Measurements from ENCODE around the gene ANO4. TPM values are rescaled to one million over a fixed set of nuclear protein-coding genes. Genes with fewer than 3 reads are reported as not detected.
"Not testable (repeated sequence)": the region's sequence is repeated elsewhere in the genome, so short reads cannot be mapped to it uniquely, and the experiment has no call there.

ANO4 gene
- total and polyA plus RNA-seq, 2 donors (not counting 1 experiment from before 2014, with no cell fraction given), result not detected

DNA sequence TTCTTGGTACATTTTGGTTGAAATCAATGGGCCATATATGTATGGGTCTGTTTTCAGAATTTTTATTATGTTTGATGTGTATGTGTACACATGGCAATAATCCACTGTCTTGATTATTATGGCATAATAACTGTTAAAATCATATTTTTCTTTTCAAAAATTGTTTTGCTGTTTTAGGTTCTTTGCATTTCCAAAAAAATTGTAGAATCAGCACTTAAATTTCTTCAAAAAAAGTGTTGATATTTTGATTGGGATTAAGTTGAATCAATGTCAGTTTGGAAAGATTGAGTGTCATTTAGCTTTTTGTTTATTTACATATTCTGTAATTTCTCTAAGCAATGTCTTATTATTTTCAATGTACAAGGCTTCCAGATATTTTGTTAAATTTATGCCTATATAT lies 261.4 kb downstream of the ANO4 start:
- Histone ChIP-seq H3K27ac (ENCODE audit: low read length in 2 of 2) (no peak overlapping the region), H3K9me3 (ENCODE audit: control extremely low read depth in 1 of 3, control insufficient read depth in 2 of 3, insufficient read depth in 1 of 3, low read length in 2 of 3) (no peaks in the 10 kb centered on the region), H4K20me1 (ENCODE audit: control insufficient read depth, insufficient read depth, low read length, poor library complexity, severe bottlenecking) (no peaks in the 10 kb centered on the region), H3K4me2 (replicated peaks; ENCODE audit: low read depth, low read length, poor library complexity, severe bottlenecking) (no peak overlapping the region), H3K27me3 (replicated peaks in 1 of 4; ENCODE audit: control extremely low read depth in 1 of 4, control insufficient read depth in 3 of 4, insufficient read depth in 4 of 4, low read length in 3 of 4) (no peaks in the 10 kb centered on the region), H2AFZ (ENCODE audit: insufficient read depth, low read depth, low read length, poor library complexity, severe bottlenecking) (no peak overlapping the region), H3K4me1 (ENCODE audit: control insufficient read depth in 2 of 2, insufficient read depth in 2 of 2, low read length in 2 of 2) (no peaks in the 10 kb centered on the region), H3K4me3 (ENCODE audit: control extremely low read depth in 1 of 5, extremely low read depth in 1 of 5, insufficient read depth in 1 of 5, low read depth in 2 of 5, low read length in 4 of 5) (no peak overlapping the region), H3K9ac (ENCODE audit: low read length) (no peak overlapping the region), H3K79me2 (ENCODE audit: control insufficient read depth, insufficient read depth, low read length) (no peaks in the 10 kb centered on the region), H3K36me3 (replicated peaks in 1 of 2; ENCODE audit: control extremely low read depth in 1 of 2, control insufficient read depth in 1 of 2, extremely low read depth in 1 of 2, insufficient read depth in 2 of 2, low read length in 1 of 2) (no peaks in the 10 kb centered on the region)
- peaks cover 3% of the 10 kb centered on the region for H3K9me3 Mint-ChIP-seq (ENCODE audit: insufficient read depth)
- H3K27ac Mint-ChIP-seq, result no peak overlapping the region
- intact Hi-C loops (cut with micrococcal nuclease), result no loop called here
- POLR2A ChIA-PET, result no interaction called here
- H3K27me3 Mint-ChIP-seq, result no peaks in the 10 kb centered on the region
- DNase-seq (no peak), ATAC-seq (ENCODE audit: low read depth) (no peak)
- no peak overlapping the region for H3K4me3 Mint-ChIP-seq
- H3K4me1 Mint-ChIP-seq, result no peaks in the 10 kb centered on the region
- CTCF ChIA-PET, result no interaction called here
- TF ChIP-seq, protein P1, sequence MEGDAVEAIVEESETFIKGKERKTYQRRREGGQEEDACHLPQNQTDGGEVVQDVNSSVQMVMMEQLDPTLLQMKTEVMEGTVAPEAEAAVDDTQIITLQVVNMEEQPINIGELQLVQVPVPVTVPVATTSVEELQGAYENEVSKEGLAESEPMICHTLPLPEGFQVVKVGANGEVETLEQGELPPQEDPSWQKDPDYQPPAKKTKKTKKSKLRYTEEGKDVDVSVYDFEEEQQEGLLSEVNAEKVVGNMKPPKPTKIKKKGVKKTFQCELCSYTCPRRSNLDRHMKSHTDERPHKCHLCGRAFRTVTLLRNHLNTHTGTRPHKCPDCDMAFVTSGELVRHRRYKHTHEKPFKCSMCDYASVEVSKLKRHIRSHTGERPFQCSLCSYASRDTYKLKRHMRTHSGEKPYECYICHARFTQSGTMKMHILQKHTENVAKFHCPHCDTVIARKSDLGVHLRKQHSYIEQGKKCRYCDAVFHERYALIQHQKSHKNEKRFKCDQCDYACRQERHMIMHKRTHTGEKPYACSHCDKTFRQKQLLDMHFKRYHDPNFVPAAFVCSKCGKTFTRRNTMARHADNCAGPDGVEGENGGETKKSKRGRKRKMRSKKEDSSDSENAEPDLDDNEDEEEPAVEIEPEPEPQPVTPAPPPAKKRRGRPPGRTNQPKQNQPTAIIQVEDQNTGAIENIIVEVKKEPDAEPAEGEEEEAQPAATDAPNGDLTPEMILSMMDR (IDR thresholded peaks at IDR 0.05), result no peak
- no peak for TF ChIP-seq EZH2 (IDR thresholded peaks at IDR 0.05; ENCODE audit: borderline replicate concordance, insufficient read depth, low read depth, low read length, poor library complexity, severe bottlenecking)

DNA sequence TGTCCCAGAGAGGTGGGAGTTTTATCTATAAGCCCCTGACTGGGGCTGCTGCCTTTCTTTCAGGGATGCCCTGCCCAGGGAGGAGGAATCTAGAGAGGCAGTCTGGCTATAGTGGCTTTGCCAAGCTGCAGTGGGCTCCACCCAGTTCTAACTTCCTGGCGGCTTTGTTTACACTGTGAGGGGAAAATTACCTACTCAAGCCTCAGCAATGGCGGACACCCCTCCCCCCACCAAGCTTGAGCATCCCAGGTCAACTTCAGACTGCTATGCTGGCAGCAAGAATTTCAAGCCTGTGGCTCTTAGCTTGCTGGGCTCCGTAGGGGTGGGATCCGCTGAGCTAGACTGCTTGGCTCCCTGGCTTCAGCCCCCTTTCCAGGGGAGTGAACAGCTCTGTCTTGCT lies 267.9 kb downstream of the ANO4 start:
- H3K4me3 Mint-ChIP-seq; H3K9me3 Mint-ChIP-seq (ENCODE audit: insufficient read depth); POLR2A ChIA-PET; H3K4me1 Mint-ChIP-seq; H3K9ac ChIP-seq (ENCODE audit: low read length); H3K79me2 ChIP-seq (ENCODE audit: control insufficient read depth, insufficient read depth, low read length); H3K27ac ChIP-seq (ENCODE audit: low read length in 2 of 2); H2AFZ ChIP-seq (ENCODE audit: insufficient read depth, low read depth, low read length, poor library complexity, severe bottlenecking); CTCF ChIA-PET; H3K27ac Mint-ChIP-seq; H3K4me3 ChIP-seq (ENCODE audit: control extremely low read depth in 1 of 5, extremely low read depth in 1 of 5, insufficient read depth in 1 of 5, low read depth in 2 of 5, low read length in 4 of 5); H3K36me3 ChIP-seq (replicated peaks in 1 of 2; ENCODE audit: control extremely low read depth in 1 of 2, control insufficient read depth in 1 of 2, extremely low read depth in 1 of 2, insufficient read depth in 2 of 2, low read length in 1 of 2); H3K4me2 ChIP-seq (replicated peaks; ENCODE audit: low read depth, low read length, poor library complexity, severe bottlenecking); ATAC-seq (ENCODE audit: low read depth); intact Hi-C loops (cut with micrococcal nuclease); H3K4me1 ChIP-seq (ENCODE audit: control insufficient read depth in 2 of 2, insufficient read depth in 2 of 2, low read length in 2 of 2); H3K27me3 Mint-ChIP-seq; H4K20me1 ChIP-seq (ENCODE audit: control insufficient read depth, insufficient read depth, low read length, poor library complexity, severe bottlenecking); DNase-seq; H3K27me3 ChIP-seq (replicated peaks in 1 of 4; ENCODE audit: control extremely low read depth in 1 of 4, control insufficient read depth in 3 of 4, insufficient read depth in 4 of 4, low read length in 3 of 4): not testable (repeated sequence)
- H3K9me3 ChIP-seq (ENCODE audit: control extremely low read depth in 1 of 3, control insufficient read depth in 2 of 3, insufficient read depth in 1 of 3, low read length in 2 of 3), result peaks cover 0 to 11% (median 1%) of the 10 kb centered on the region in 3 donors
- 100% methylated on average over 2 of the region's 4 CpGs for WGBS (ENCODE audit: insufficient coverage)

All from B cell (primary cell).